HAP-1 (cell line): ENCODE measurements around the gene PXK.
"Not testable (repeated sequence)": the region's sequence is repeated elsewhere in the genome, so short reads cannot be mapped to it uniquely, and the experiment has no call there.

Experiments used
- DNase-seq, 2 experiments: peaks; one replicate each; pipeline ENCODE4 v3.0.0-alpha.2; 2016 to 2020; ENCODE audit warnings: low spot score in 2 of 2
- H3K27me3 ChIP-seq: fragments of 250-450 bp; sonication (Bioruptor Pico); 2 replicates; pipeline ENCODE4 v1.5.1; 2020; ENCODE audit warnings: low read depth, mild to moderate bottlenecking, moderate library complexity
- H3K36me3 ChIP-seq: fragments of 250-450 bp; sonication (Bioruptor Pico); replicated peaks from 2 replicates; pipeline ENCODE4 v1.5.1; 2020; ENCODE audit warnings: mild to moderate bottlenecking
- H3K4me1 ChIP-seq: fragments of 250-450 bp; sonication (Bioruptor Pico); 2 replicates; pipeline ENCODE4 v1.5.1; 2020; ENCODE audit warnings: mild to moderate bottlenecking
- H3K4me3 ChIP-seq: fragments of 250-450 bp; sonication (Bioruptor Pico); 2 replicates; pipeline ENCODE4 v1.5.1; 2020; ENCODE audit warnings: mild to moderate bottlenecking, moderate library complexity
- H3K9me3 ChIP-seq: fragments of 250-450 bp; sonication (Bioruptor Pico); 2 replicates; pipeline ENCODE4 v1.5.1; 2020; ENCODE audit warnings: mild to moderate bottlenecking, moderate library complexity
- in situ Hi-C: fragments of 300-500 bp; cut with MboI; formaldehyde crosslinking; loops from 3 replicates; pipeline ENCODE4 v1.14.3; 2020; ENCODE audit warnings: low sequenced_read_pairs, inconsistent platforms, mixed read lengths

PXK gene

DNA sequence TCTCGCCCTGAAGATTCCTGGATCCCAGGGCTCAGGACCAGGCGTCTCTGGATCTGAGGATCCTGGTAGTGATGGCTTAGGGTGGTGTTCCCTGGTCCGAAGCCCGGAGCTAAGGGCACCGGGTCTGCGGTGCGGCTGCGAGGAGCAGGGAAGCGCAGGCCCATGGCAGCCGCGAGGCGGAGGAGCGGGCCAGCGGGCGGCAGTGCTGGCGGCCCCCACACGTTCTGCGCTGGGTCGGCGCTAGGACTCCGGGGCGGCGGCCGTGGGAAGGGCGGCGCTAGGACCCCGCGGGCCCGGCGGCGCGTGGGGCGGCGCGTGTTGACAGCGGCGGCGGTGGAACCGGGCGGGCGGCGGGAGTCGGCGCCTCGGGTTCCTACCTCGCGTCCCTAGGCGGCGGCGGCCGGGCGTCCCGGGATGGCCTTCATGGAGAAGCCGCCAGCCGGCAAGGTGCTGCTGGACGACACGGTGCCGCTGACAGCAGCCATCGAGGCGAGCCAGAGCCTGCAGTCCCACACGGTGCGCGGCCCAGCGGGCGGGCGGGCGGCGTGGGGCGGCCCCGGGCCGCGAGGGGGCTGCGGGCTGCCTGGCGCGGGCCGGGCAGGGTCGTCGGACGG is at the start of gene PXK:
TSS of gene PXK (plus strand) at position 318 of the 614 bp plus-strand sequence. CDS start at position 415, 97 bp downstream.
- peaks cover 36% of the 10 kb centered on the region for H3K4me1 ChIP-seq
- no peaks in the 10 kb centered on the region for H3K27me3 ChIP-seq
- no peaks in the 10 kb centered on the region for H3K36me3 ChIP-seq
- no peaks in the 10 kb centered on the region for H3K9me3 ChIP-seq
- peak; percentile 66 to 80 for DNase-seq
- H3K4me3 ChIP-seq, result peak within 1 kb of the TSS; percentile 57
- in situ Hi-C loops, result no loop called here

DNA sequence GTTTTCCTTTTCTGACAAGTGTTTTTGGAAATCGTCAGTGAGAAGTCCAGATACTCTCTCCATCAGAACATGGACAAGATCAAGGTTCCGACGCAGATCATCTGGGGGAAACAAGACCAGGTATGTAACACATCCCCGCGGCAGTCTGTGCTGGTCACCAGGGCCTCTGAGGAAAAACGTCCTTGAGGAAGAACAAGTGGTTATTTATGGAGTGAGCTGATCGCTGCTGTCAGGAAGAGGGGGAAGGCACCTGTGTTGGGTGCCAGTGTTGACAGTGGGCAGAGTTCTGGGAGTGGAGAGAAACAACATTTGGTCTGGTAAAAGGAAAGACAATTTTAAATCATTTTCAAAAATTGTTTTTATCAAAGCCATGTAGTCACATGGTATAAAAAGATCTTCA is 47.4 kb upstream of the PXK start:
- Histone ChIP-seq H3K9me3 (no peaks in the 10 kb centered on the region), H3K36me3 (no peaks in the 10 kb centered on the region), H3K4me3 (no peak overlapping the region), H3K4me1 (no peaks in the 10 kb centered on the region), H3K27me3 (no peaks in the 10 kb centered on the region)
- DNase-seq, result no peak
- in situ Hi-C loops, result no loop called here

DNA sequence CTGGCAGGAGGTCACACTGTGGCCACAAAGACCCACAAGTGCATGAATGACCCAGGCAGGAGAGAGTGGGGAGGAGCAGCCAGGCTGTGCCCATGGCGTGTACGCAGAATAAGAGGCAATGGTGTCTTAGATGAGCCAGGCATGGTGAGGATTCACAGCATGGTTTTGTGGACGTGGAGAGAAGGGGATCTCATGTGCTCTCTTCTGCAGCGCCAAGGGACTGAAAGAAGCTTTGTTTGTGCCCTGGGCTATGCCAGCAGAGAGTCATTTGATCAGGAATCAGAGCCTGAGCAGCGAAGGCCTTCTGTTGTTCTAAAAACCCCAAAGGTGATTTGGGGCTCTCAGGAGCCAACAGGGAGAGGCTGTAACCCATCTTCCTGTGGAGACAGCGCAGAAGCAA is 45.3 kb upstream of the PXK start:
- no peak for DNase-seq
- Histone ChIP-seq H3K36me3 (no peaks in the 10 kb centered on the region), H3K4me3 (no peak overlapping the region), H3K9me3 (no peaks in the 10 kb centered on the region), H3K4me1 (no peaks in the 10 kb centered on the region), H3K27me3 (no peaks in the 10 kb centered on the region)
- in situ Hi-C loops, result no loop called here

DNA sequence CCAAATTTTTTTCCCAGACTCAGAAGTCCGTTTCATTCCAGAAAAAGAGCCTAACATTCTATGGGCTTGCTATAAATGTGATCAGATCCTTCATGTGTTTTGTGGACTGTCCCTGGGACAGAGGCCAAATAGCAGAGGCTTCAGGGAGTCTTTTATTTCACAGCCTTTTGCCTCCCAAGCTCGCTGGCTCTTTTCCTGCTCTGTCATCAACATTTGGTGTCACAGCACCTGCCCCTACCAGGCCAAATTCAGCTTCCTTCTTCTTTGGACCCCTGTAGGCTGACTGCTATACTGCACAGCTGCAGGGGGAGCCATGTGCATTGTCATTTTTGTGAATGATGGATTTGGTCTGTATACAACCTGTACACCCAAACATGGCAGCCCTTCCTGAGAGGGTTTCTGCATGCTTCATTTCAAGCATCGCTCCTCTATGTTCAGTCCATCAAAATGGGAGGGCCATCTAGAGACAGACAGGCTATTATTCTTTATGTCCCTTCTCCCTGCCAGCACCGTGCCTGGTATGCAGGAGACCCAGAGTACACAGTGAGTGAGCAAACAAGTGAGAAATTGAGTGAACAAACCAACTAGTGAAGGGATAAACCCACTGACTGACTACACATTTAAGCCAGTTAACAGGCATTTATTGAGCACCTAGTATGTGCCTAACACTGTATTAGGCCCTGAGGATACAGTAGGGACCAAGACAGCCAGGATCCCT is 44.5 kb upstream of the PXK start:
- Histone ChIP-seq H3K4me3 (no peak overlapping the region), H3K4me1 (no peaks in the 10 kb centered on the region), H3K9me3 (no peaks in the 10 kb centered on the region), H3K27me3 (no peaks in the 10 kb centered on the region), H3K36me3 (no peaks in the 10 kb centered on the region)
- DNase-seq, result no peak
- in situ Hi-C loops, result no loop called here

DNA sequence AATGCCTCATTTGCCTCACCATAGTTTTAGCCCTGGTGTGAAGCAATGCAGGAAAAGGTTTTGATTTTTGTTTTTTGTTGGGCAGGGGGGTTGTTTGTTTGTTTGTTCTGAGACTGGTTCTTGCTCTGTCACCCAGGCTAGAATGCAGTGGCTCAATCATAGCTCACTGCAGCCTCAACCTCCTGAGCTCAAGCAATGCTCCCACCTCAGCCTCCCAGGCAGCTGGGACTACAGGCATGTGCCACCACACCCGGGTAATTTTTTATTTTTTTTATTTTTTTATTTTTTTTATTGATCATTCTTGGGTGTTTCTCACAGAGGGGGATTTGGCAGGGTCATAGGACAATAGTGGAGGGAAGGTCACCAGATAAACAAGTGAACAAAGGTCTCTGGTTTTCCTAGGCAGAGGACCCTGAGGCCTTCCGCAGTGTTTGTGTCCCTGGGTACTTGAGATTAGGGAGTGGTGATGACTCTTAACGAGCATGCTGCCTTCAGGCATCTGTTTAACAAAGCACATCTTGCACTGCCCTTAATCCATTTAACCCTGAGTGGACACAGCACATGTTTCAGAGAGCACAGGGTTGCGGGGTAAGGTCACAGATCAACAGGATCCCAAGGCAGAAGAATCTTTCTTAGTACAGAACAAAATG is 43.6 kb upstream of the PXK start:
- H3K4me3 ChIP-seq, DNase-seq, H3K27me3 ChIP-seq, in situ Hi-C loops, H3K4me1 ChIP-seq, H3K36me3 ChIP-seq, H3K9me3 ChIP-seq: not testable (repeated sequence)

DNA sequence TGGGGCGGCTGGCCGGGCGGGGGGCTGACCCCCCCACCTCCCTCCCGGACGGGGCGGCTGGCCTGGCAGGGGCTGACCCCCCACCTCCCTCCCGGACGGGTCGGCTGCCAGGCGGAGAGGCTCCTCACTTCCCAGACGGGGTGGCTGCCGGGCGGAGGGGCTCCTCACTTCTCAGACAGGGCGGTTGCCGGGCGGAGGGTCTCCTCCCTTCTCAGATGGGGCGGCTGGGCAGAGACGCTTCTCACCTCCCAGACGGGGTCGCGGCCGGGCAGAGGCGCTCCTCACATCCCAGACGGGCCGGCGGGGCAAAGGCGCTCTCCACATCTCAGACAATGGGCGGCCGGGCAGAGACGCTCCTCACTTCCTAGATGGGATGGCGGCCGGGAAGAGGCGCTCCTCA is 42.2 kb upstream of the PXK start:
- DNase-seq, in situ Hi-C loops, H3K4me3 ChIP-seq, H3K9me3 ChIP-seq, H3K27me3 ChIP-seq, H3K36me3 ChIP-seq, H3K4me1 ChIP-seq: not testable (repeated sequence)

DNA sequence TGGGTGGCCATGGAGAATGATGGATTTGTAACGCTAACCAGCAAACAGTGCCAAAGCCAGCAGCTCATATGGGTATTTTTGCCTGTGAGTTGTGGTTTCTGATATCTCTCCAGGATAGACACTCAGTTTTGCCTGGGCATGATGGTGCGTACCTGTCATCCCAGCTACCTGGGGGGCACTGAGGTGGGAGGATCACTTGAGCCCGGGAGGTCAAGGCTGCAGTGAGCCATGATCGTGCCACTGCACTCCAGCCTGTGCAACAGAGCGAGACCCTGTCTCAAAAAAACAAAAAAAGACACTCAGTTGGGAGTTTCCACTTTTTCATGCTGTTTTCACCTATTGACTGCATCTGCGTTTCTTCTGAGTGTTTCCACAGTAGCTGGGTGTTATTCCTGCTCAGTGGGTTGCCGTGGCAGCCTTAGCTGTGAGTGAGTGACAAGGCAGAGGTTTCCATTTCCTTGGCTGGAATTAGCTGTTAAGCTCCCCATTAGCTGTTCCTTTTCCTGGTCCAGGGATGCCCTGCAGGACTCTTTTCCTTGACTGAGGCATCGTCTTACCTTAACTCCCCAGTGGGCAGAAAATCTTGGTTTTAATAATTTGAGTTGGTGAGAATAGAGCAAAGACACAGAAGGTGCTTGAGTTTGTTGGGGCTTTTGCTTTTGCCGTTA is 40.9 kb upstream of the PXK start:
- in situ Hi-C loops, result no loop called here
- DNase-seq, result no peak

DNA sequence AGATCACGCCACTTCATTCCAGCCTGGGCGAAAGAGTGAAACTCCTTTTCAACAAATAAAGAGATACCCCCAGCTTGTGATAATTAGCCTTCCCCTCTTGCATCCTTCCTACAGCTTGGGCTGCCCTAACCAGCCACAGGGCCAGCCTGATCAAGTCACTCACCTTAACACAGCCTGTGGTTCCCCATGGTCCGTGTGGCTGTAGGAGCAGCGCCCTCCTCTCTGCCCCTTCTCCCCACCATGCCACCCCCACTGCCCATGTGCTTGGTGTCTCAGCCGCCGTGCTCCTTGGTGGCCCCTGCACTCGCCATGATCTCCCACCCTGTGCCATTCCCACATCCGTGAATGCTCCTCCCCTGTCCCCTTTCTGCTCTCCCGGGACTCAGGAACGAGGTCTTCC is 39.8 kb upstream of the PXK start:
- no peak for DNase-seq
- no peaks in the 10 kb centered on the region for H3K27me3 ChIP-seq
- H3K36me3 ChIP-seq, result no peaks in the 10 kb centered on the region
- in situ Hi-C loops, result no loop called here
- H3K9me3 ChIP-seq, result no peaks in the 10 kb centered on the region
- H3K4me3 ChIP-seq, result no peak overlapping the region
- no peaks in the 10 kb centered on the region for H3K4me1 ChIP-seq

More for the DNA sequence above, 40.9 kb upstream of the PXK start:
- Histone ChIP-seq H3K4me3 (no peak overlapping the region), H3K9me3 (no peaks in the 10 kb centered on the region), H3K4me1 (no peaks in the 10 kb centered on the region), H3K27me3 (no peaks in the 10 kb centered on the region), H3K36me3 (no peaks in the 10 kb centered on the region)

DNA sequence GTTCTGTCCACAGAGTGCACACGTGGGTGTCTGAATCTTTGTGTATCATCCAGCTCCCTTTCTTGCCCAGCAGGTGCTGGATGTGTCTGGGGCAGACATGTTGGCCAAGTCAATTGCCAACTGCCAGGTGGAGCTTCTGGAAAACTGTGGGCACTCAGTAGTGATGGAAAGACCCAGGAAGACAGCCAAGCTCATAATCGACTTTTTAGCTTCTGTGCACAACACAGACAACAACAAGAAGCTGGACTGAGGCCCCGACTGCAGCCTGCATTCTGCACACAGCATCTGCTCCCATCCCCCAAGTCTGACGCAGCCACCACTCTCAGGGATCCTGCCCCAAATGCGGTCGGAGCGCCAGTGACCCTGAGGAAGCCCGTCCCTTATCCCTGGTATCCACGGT is 39.2 kb upstream of the PXK start:
- Histone ChIP-seq H3K4me3 (no peak overlapping the region), H3K9me3 (no peaks in the 10 kb centered on the region), H3K36me3 (no peaks in the 10 kb centered on the region), H3K27me3 (no peaks in the 10 kb centered on the region), H3K4me1 (no peaks in the 10 kb centered on the region)
- DNase-seq, result no peak
- in situ Hi-C loops, result no loop called here

DNA sequence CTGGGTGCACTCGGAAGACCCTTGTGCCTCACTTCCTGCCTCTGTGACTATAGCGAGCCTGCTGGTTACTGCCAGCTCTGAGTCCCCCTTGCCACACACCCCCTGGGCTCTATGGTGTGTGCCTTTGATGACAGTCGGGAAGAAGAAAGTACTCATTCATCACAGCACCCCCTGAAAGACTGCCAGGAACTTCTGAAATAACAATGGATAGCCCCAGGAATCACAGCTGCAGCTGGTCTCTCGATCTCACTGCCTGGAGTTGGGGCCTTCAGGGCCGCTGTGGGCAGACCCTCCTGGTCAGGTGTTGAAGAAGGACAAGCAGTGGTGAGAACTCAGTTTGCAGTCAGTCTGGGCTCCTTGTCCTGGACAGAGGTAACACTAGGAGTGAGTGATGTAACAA is 36.4 kb upstream of the PXK start:
- H3K36me3 ChIP-seq, result no peaks in the 10 kb centered on the region
- DNase-seq, result no peak
- no peak overlapping the region for H3K4me3 ChIP-seq
- H3K4me1 ChIP-seq, result no peaks in the 10 kb centered on the region
- in situ Hi-C loops, result no loop called here
- H3K27me3 ChIP-seq, result peaks cover 6% of the 10 kb centered on the region; the same call in 1 of the 2 replicates
- H3K9me3 ChIP-seq, result no peaks in the 10 kb centered on the region

DNA sequence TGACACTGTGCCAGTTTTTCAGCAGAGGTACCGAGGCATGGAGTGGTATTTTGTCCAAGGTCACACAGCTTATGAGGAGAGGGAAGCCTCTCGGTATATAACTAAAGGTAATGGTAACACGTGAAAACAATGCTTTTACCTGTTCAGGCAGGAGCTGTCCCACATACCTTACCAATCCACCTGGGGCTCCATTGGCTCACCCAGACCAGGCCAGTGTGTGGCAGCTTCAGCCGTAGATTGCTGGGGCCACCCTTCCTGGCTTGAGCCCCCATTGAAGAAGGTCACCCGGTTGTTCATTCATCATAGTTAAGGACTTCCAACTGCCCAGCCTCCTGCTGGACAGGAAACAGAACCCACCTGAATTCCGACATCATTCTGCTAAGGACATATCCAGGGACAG is 35.8 kb upstream of the PXK start:
- 0 out of 2 replicates have a peak, but pooled peaks cover 2% of the 10 kb centered on the region for H3K9me3 ChIP-seq
- in situ Hi-C loops, result no loop called here
- H3K36me3 ChIP-seq, result no peaks in the 10 kb centered on the region
- peaks cover 10% of the 10 kb centered on the region; the same call in 1 of the 2 replicates for H3K27me3 ChIP-seq
- no peak overlapping the region for H3K4me3 ChIP-seq
- DNase-seq, result no peak
- no peaks in the 10 kb centered on the region for H3K4me1 ChIP-seq

DNA sequence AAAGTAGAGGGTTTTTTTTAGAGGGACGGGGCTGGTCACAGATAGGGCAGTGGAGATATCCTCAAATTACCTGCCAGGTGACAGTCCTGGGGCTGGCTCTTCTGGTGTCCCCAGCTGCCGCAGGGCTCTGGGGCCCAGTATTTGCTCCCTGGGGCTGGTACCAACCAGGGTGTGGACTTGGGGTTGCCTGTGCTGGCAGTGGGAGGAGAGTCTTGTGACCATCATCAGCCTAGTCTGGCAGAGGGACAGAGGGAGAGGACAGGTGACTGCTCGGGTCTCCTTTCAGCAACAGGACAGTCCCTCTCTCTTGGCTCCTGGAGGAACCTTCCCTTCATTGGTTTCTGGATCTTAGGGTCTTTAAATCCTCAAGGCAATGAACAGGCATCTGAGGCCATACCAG is 34.5 kb upstream of the PXK start:
- Histone ChIP-seq H3K36me3 (no peaks in the 10 kb centered on the region), H3K4me3 (no peak overlapping the region), H3K9me3 (0 out of 2 replicates have a peak, but pooled peaks cover 2% of the 10 kb centered on the region), H3K27me3 (peaks cover 10% of the 10 kb centered on the region; the same call in 1 of the 2 replicates), H3K4me1 (no peaks in the 10 kb centered on the region)
- in situ Hi-C loops, result no loop called here
- no peak for DNase-seq

DNA sequence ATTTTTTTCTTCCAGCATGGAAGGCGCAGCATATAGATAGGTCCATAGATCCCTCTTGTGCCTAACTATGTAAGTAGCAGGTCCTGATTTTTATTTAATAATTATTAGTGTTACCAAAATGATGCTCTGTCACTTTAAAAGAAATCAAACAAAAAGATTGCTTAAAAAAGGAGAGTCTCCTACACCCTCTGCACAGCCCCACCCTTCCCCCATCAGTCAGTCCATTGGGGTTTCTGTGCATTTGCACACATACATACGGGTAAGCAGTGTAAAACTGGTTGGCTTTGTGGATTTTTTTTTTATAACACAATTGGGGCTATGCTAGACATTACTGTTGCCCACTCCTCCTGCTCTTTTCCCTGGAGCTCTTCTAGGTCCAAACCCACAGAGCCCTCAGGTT is 33.6 kb upstream of the PXK start:
- Histone ChIP-seq H3K4me1 (no peaks in the 10 kb centered on the region), H3K4me3 (no peak overlapping the region), H3K27me3 (peaks cover 10% of the 10 kb centered on the region; the same call in 1 of the 2 replicates), H3K9me3 (0 out of 2 replicates have a peak, but pooled peaks cover 2% of the 10 kb centered on the region), H3K36me3 (no peaks in the 10 kb centered on the region)
- in situ Hi-C loops, result no loop called here
- no peak for DNase-seq
